Muscle of back (tissue), 11 donors: ENCODE measurements around the gene NBPF3. TPM values are rescaled to one million over a fixed set of nuclear protein-coding genes. Genes with fewer than 3 reads are reported as not detected.

Experiments
- DNase-seq, 3 donors: peaks; one replicate each; pipeline versions ENCODE4 v3.0.0 to v3.0.0-alpha.2; 2013
- polyA plus RNA-seq, 10 donors: library from polyadenylated mRNA; unstranded; fragments of 120-200 nt; gene quantifications; one replicate each; pipeline ENCODE4 v1.2.1, GENCODE V29; 2013; ENCODE audit not compliant: insufficient read length in 10 of 10

NBPF3 gene
- polyA plus RNA-seq, 10 donors, result 3.9 to 10.7 (median 7.4) TPM

- DNase-seq, result peak in 2 of 3 donors; percentile 20 to 26
Measured at GRCh38 chr1:21491488-21492355, 51.8 kb downstream of the NBPF3 start.

- DNase-seq, result no peak
Measured at GRCh38 chr1:21492356-21492625, 52.4 kb downstream of the NBPF3 start.

- no peak for DNase-seq
Measured at GRCh38 chr1:21494196-21494595, 54.3 kb downstream of the NBPF3 start.

- DNase-seq, result no peak
Measured at GRCh38 chr1:21495225-21495820, 55.4 kb downstream of the NBPF3 start.

GRCh38 chr1:21496063-21496462 lies 56.1 kb downstream of the NBPF3 start:
- DNase-seq, result no peak

GRCh38 chr1:21496886-21497285 lies 56.9 kb downstream of the NBPF3 start:
- DNase-seq, result no peak

- DNase-seq, result no peak
Measured at GRCh38 chr1:21497466-21498061, 57.6 kb downstream of the NBPF3 start.

- no peak for DNase-seq
Measured at GRCh38 chr1:21499283-21499950, 59.5 kb downstream of the NBPF3 start.

GRCh38 chr1:21503706-21504377 lies 63.9 kb downstream of the NBPF3 start:
- DNase-seq, result no peak

GRCh38 chr1:21506804-21507203 lies 66.9 kb downstream of the NBPF3 start:
- DNase-seq, result no peak

GRCh38 chr1:21507511-21508270 lies 67.8 kb downstream of the NBPF3 start:
- no peak for DNase-seq

- peak; percentile 18 to 72 (median 66) for DNase-seq
Measured at GRCh38 chr1:21508580-21509350, 68.8 kb downstream of the NBPF3 start.

- peak in 1 of 3 donors; percentile 44 for DNase-seq
Measured at GRCh38 chr1:21509351-21510112, 69.6 kb downstream of the NBPF3 start, which contains the start of gene ALPL. Gene ALPL, plus strand, starts transcription at chr1:21509423. Its CDS starts 44,659 bp downstream, at chr1:21554082.

- no peak for DNase-seq
Measured at GRCh38 chr1:21510113-21510493, 70.2 kb downstream of the NBPF3 start.

- DNase-seq, result no peak
Measured at GRCh38 chr1:21510885-21511578, 71.1 kb downstream of the NBPF3 start.

GRCh38 chr1:21511579-21512522 lies 71.9 kb downstream of the NBPF3 start:
- peak; percentile 61 to 83 (median 70) for DNase-seq

GRCh38 chr1:21514245-21514644 lies 74.3 kb downstream of the NBPF3 start:
- no peak for DNase-seq

GRCh38 chr1:21517161-21517589 lies 77.2 kb downstream of the NBPF3 start:
- no peak for DNase-seq
